Measurements from ENCODE around the gene MEP1B.
"Not testable (repeated sequence)": the region's sequence is repeated elsewhere in the genome, so short reads cannot be mapped to it uniquely, and the experiment has no call there.

Gene MEP1B

DNA sequence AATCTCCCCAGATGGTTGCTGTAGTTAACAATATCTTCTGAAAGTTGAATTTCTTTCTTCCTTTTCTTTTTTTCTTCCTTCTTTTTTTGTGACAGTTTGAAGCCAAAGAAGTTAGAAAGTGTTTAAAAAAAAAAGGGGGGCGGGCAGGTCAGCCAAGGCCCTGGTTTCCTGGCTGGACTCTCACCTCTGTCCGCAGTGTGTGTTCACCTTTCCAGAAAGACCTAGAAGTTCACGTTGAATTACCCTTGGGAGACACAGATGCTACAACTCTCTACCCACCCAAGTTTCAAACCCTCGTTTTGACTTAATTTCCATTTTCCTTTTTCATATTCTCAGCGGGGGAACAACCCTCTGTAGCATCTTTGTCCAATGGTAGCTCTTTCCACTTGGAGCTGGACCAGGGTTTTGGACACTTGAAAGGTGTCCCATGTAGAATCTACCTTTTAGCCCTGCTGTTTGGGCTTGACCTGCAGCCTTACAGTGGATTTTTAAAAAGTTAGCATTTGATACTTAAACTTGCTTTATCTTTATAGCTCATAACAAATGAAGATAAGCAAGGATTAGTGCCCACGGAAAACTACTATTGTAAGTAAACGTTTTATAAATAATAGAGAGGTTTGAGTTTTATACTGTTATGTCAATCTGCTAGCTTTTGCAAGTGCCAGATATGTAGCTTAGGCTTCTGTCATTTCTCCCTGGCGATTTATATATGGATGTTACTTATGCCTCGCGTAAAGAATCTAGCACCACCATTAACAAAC is 20.0 kb downstream of the MEP1B start:
- DNase-seq = no peak

DNA sequence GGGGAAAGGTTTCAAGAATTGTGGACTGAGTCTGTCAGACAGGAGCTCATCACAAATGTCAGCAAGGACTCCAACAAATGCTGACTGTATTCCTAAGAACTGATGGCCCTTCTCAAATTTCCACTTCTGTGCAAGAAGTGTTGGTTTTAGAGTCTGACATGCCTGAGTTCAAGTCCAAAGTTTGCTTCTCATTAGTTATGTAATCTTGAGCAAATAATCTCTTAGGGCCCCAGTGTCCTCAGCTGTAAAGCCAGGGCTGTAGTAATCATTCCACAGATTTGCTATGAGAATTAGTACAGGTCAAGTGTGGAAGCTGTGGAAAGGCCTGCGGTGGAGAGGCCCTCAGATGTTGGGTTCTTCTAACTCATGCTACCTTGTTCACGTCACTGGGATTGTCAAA is 23.9 kb downstream of the MEP1B start:
- no peak for DNase-seq

DNA sequence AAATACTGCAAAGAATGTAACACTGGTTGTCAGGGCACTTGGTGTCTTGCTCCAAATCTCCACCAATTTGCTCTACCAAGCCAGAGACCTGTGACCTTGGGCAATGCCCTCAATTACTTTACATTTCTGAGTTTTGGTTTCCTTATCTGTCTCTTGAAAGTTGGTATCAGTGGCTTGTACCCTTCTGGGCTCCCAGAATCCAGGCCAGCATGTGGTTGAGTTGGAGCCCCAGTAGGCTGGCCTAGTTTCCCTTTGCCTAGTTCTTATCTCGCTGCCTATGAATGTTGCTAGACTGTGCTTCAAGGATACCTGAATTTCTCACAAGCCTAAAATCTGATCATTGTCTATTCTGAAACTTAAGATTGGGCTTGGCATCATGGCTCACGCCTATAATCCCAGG is 26.6 kb downstream of the MEP1B start:
- DNase-seq = no peak

DNA sequence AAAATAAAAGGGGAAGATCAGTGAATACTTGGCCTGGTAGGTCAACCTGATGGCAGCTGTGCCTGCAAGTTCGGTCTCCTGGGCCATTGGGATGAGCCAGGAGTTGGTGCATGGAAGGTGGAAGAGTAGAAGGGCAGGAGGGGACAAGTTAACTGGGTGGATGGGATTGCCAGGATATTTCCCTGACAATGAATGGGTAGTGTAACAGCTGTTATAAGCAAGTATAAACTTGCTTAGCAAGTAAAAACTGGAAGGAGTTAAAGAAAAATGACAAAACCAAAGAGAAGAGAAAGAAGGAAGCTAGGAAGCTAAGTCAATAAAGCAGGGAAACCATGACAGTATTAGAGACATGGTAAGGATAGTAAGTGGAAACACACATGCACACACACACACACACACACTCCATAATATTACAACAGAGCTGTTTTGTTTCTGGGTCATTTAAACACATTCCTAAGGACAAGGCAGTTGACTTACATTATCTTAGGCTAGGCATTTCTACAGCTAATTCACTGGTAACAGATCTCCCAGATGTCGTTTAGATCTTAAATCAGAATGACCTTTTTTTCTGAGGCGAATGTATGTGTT is 29.7 kb downstream of the MEP1B start:
- no peak for DNase-seq

DNA sequence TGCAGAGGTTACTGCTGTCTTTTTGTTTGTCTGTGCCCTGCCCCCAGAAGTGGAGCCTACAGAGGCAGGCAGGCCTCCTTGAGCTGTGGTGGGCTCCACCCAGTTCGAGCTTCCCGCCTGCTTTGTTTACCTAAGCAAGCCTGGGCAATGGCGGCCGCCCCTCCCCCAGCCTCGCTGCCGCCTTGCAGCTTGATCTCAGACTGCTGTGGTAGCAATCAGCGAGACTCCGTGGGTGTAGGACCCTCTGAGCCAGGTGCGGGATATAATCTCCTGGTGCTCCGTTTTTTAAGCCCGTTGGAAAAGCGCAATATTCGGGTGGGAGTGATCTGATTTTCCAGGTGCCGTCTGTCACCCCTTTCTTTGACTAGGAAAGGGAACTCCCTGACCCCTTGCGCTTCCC is 43.5 kb downstream of the MEP1B start:
- DNase-seq = not testable (repeated sequence)

DNA sequence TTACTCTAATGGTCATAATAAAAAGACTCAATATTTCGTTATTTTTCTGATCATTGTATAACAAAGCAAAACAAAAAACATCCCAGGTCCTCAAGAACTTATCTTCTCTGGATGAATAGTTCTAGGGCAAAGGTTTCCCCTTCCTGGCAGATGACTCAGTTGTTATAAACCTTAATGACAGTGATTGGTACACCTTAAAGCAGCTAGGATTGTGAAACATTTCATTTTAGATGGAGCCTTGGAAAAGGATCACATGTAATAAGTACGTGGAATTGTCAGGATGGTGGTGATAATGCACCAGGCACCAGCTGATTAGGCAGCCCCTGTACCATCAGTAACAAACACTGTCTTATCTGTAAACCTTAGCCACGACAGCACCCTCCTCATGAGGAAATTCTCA is 47.2 kb downstream of the MEP1B start:
- DNase-seq = no peak

DNA sequence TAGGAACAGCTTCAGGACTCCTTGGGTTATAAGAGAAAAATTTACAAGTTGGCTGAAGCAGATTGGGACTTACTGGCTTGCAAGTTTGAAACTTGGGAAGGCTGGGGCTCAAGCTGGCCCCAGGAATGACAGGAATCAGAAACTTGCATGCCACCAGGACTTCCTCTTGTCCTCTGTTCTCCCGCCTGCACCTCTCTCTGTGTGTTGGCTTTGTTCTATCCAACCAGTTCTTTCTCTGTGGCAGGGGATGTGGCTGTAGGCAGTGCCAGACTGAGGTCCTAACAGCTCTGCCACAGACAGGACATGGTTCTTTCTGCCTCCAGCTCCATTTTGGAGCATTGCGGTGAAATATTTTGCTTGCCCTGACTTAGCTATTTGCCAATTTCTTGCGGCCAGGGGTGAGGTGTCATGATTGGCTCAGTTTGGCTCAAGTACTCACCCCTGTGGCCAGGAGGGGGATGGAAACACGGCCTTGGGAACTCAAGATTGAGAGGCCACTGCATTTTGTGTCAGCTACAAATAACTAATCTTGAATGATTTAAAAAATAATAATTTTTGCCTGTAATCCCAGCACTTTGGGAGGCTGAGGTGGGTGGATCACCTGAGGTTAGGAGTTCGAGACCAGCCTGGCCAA is 48.9 kb downstream of the MEP1B start:
- no peak for DNase-seq

DNA sequence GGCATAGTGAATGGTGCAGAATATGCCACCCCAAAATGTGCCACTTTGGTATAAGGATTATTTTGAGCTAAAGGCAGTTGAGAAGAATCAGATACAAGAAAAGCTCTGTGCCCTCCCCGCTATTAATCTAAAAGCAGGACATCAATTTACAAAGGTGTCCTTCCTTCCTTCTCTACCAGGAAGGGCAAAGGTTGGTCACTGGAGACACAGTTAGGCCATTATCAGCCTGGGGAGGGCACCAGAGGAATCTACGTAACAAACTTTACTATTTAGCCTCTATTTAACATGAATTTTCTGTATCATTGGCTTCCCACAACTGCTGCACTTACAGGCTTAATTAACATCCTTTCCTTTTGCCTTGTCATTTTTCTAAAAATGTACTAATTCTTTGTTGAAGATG is 52.6 kb downstream of the MEP1B start:
- DNase-seq = no peak

DNA sequence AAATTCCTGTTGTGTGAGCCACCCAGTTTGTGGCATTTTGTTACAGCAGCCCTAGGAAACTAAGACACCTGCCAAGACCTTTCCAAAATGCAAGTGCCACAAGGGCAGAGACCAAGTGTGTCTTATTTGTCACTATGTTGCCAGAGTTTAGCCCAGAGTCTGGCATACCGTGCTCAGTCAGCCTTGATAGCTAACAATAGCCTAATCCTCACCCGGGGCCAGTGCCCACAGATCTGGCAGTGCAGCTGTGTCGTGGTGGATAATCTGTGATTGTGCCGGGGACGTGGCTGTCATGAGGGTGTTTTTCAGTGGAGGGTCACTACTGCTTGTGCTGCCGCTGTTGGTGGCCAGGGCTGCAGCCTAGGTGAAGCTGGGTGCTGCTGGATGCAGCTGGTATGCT is 53.5 kb downstream of the MEP1B start:
- no peak for DNase-seq

DNA sequence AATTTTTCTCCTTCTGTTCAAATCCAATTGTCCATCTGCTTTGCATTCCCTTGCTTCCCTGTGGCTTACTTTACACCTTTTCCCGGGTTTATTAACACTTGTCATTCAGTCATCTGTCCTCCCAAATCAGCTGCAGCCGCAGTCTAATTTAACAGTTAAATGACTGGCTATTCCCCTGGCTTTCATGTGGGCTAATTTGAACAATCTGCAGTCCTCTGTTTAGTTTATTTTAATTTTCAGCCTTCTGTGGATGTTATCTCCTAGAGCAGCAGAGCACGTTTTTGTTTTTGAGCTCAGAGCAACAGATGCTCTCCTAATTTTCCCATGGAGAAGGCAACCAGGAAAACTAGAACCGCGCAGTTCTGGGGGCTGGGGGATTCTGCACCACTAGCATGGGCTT is 55.0 kb downstream of the MEP1B start:
- no peak for DNase-seq

DNA sequence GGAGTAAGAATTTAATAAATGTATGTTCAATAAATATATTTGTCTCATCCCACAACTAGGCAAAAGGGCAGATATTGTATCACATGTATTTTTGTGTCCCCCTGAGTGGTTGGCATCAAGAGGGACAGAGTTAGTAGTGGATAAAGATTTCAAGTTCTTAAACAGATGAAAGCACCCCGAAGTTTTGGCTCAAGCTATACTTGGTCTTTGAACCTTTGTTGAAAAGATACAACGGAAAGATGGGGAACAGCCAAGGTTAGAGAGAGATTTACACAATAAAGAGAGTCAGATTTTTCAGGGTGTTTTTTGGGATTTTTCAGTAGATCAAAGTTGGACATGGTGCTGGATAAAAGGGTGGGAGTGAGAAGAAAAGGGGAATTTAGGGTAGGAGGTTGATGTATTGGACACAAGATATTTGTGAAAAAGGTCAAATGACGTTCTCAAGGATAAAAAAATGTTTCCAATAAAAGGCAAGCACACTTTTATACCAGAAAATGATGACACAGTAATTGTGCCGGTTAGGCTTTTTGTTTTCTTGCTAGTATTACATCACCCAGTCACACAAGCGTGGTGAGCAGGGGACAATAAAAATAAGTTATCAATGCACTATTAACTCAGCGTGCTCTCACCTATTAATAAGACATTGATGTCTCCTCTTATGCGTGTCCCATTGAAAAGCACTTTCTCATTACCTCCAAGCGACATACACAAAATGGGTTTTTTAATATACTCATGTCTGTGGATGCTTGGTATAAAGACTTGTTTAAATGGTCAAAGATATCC is 59.5 kb downstream of the MEP1B start:
- DNase-seq = no peak

DNA sequence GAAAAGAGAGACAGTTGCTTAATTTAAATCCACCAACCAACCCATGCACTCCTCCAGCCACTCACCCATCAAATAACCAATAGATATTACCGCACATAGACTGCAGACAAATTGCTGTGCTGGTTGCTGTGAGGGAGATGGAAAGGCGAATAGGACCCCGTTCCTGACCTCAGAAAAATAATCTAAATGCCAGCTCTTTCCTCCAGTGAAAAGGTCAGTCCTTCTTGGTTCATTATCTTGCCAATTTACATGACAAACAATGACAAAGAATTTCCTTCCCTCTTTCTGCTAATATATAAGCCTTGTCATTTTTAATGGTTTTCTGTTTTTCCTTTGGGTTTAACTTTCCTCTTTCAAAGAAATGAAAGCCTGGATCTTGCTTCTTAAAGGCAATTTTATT is 61.6 kb downstream of the MEP1B start:
- no peak for DNase-seq

DNA sequence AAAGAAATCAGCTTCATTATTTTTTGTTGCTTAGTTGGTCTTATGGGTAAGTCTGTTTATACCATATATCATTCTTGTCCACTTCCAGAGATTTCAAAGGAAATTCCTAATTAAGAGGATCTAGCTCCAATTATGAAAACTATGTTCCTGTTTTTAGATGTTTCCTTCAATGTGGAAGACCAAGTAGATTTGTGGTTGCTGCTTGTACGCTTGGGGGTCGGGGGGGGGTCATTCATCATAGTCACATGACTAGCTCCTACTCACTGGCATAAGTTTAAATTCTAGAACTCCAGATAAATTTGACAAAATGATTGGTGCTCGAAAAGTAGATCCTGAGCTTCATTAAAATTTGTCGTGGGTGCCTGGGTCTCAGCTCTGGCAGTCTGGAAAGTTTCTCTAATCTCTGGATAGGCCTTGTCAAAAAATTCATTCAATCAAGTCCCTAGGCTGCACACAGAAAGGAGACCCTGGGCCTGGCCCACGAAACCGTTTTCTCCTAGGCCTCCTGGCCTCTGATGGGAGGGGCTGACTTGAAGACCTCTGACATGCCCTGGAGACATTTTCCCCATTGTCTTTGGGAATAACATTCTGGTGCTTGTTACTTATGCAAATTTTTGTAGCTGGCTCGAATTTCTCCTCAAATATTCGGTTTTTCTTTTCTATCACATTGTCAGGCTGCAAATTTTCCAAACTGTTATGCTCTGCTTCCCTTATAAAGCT is 62.5 kb downstream of the MEP1B start:
- no peak for DNase-seq

DNA sequence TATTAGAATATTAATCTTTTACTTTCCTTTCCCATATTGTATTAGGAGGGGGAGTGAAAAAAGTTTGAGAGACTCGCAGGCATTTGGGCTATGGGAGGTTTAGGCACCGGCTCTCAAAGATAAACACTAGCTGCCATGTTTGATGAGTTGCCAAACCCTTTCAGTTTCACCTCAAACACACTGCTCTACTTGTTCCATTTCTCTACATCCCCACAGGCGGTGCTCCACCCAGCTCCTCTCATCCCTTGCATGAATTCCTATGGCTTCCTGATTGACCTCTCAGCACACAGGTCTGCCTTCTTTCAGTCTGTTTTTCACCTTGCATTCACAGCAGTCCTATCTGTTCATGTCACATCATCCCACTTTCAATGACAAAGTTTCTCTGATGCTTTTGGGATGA is 65.7 kb downstream of the MEP1B start:
- DNase-seq = no peak

DNA sequence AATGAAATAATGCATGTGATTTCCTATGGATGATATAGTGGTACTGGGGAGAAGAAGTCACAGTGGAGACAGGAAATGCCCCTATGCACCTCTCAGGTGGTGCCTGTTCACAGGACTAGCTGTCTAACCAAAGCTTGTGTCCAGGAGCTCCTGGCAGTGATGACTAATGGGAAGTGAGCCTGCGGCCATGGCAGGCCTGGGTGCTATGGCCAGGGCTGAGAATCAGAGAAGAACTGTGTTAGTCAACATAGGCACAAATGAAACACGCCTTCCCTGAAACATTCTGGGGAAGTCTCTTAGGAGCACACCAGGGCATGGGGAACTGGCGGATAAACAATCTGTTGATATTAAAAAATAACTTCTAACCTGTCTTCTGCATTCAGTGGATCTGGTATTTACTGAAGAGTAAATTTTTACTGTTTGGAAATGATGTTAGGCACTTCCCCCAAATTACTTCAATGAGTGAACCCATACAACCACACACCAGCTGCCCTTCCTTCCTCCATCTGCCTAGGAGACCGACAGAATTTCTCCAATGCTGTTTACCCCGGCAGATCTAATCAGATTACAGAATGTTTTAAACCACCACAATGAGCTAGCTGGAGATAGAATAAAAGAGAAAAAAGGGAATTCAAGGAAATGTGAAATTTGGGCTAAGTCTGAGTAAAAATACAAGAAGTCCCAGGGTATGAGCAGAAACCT is 67.4 kb downstream of the MEP1B start:
- DNase-seq = no peak

DNA sequence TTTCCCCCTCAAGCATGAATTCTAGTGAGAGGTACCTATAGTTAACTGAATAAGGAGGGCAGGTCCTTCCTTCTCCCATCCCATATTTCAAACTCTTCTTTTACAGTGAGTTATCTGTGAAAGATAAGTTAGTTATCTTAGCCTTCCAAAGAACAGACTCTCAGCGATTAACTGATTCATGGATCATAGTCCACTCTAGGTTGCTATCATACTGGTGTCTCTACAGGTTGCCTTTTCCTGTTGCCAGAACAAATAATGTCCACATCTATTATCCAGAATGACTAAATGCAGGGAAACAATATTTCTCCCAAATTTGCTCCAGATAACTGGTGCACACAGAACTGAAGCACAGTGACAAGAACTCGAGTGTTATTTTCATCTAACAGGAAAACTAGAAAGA is 68.3 kb downstream of the MEP1B start:
- no peak for DNase-seq

DNA sequence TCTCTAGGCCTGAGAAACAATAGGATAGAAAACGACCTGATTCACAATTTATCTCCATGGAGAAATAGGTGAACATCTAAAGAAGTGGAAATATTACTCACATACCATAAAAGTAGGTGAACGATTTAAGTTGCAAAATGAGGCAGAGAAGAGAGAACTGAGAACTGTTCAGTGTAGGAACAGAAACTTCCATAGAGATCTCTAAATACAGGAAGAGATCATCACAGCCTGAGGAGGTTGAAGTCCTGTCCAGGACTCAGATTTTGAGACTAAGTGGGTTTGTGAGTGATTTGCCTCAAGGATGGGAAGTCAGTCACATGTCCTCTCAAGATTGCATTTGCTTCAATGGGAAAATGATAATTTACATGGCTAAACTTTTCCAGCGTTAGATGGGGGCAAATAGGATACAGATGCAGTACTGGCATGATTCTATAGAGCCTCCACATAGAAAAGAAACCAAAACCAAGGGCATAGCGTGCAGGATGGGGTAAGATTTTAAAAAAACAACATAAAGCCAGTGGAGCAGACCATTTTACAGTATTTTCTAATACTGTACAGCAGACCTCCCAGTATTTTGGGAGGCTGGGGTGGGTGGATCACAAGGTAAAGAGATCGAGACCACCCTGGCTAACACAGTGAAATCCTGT is 68.8 kb downstream of the MEP1B start:
- no peak for DNase-seq

DNA sequence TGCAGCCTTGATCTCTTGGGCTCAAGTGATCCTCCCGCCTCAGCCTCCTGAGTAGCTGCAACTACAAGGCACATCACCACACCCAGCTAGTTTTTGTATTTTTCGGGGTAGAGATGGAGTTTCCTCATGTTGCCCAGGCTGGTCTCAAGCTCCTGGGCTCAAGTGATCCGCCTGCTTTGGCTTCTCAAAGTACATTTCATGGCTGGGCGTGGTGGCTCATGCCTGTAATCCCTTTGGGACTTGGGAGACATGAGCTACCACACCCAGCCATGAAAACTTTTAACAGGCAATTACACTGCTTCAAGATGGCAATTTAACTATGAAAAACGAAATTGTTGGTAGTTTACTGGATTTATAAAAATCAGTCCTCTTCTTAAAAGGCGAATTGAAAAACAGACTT is 69.7 kb downstream of the MEP1B start:
- no peak for DNase-seq

DNA sequence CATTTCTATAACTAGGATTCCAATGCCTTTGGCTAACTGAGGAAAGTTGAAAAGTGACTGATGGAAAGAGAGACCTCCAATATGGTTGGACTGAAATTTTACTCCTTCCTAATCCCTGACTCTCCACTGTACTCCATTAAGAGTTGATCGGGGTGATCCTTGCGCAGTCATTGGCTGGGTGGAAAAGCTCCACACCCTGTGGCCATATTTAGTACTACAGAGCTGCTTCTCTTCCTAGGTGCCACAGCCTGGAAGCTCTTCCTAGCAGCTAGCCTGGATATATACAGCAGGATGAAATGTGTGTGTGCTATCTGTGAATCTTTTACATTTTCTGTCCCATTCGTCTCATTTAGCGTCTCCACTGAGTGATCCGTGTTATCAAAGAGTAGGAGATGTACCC is 71.2 kb downstream of the MEP1B start:
- no peak for DNase-seq

DNA sequence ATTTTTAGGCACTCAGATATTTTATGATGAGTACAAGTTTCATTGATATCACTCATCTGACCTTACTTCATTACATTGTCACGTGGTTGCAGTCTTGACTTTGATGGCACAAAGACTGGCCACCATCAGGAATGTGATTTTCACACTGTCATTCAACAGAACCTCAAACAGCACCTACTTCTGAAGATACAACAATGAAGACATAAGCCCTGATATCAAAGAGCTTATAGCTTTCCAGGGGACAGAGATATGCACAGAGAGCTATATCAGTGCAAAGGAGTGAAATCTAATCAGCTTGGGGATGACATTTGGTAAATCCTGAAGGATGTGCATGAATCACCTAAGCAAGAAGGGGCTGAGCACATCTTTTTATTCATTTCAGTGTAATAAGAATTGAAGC is 72.3 kb downstream of the MEP1B start:
- no peak for DNase-seq

DNA sequence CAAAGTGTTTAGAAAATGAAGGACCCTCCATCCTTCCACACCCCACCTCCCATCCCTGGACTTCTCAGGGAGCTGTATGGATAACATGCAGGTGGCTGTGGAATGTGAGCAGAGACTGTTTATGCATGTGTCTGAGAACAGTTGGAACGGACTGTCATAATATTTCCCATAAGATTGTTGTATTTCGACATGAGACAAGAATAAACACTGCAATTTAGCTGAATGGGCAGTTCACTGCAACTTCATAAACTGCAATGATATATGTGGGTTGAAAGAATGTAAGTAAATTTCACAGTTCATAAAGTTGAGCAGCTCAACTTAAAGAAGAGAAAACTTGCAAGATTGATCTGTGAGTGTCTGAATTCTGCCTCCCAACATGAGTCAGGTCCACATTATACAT is 74.6 kb downstream of the MEP1B start:
- DNase-seq = no peak

DNA sequence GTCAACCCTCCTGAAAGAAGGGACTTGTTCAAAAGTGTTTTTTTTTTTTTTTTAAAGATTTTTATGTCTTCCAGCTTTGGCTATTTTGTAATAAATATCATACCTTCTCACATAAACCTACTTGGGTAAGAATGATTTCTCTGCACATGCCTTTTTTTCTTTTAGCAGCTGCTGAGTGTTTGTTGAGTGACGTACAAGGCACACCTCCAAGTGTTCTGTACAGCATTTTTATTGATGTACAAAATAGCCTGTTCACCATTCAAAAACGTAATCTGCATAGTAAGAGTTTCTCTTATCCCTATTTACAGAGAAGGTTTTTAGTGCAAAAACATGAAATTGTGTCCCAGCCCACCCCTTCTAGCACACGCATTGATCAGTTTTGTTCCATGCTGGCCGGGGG is 77.6 kb downstream of the MEP1B start:
- no peak for DNase-seq

Data from CD4-positive, alpha-beta T cell treated with Interleukin-1 beta for 1 hour (primary cell).